HepG2 (cell line): ENCODE data around the gene ALKBH5. TPM values are rescaled to one million over a fixed set of nuclear protein-coding genes. Genes with fewer than 3 reads are reported as not detected.
A peak's percentile ranks its signal among the peaks of the same experiment; 100 is the strongest.

Experiments
- AFF4 ChIP-seq: sonication (generic); formaldehyde crosslinking; IDR thresholded peaks from 2 replicates; pipeline ENCODE4 v1.4.0; 2020; ENCODE audit warnings: missing genetic modification reagents
- CEBPG ChIP-seq: IDR thresholded peaks from 2 replicates; pipeline ENCODE4 v1.6.1; 2016
- FOXA3 ChIP-seq: IDR thresholded peaks from 2 replicates; pipeline ENCODE4 v1.6.1; 2016; ENCODE audit warnings: missing genetic modification reagents, missing compliant biosample characterization
- HNF4G ChIP-seq, 2 experiments: sonication (generic) in 1 of 2; formaldehyde crosslinking in 1 of 2; IDR thresholded peaks; 2 replicates each; pipeline versions ENCODE4 v1.4.0 to v1.6.1; 2011 to 2020; ENCODE audit warnings: borderline replicate concordance in 2 of 2, low read depth in 2 of 2, mild to moderate bottlenecking in 2 of 2, low read length in 1 of 2, missing genetic modification reagents in 1 of 2, moderate library complexity in 1 of 2
- IRF1 ChIP-seq: sonication (generic); formaldehyde crosslinking; IDR thresholded peaks from 2 replicates; pipeline ENCODE4 v1.4.0; 2020; ENCODE audit warnings: low read depth, mild to moderate bottlenecking, missing genetic modification reagents
- NCOA2 ChIP-seq: sonication (generic); formaldehyde crosslinking; IDR thresholded peaks from 2 replicates; pipeline ENCODE4 v1.8.0; 2022; ENCODE audit warnings: inconsistent platforms
- NFE2L1 ChIP-seq: sonication (generic); formaldehyde crosslinking; IDR thresholded peaks from 2 replicates; pipeline ENCODE4 v1.4.0; 2020; ENCODE audit warnings: missing genetic modification reagents, mild to moderate bottlenecking, borderline replicate concordance
- NKX3-1 ChIP-seq: sonication (generic); formaldehyde crosslinking; IDR thresholded peaks from 2 replicates; pipeline ENCODE4 v1.5.0; 2020; ENCODE audit warnings: missing genetic modification reagents
- RBM39 ChIP-seq: fragments of 200-400 bp; formaldehyde crosslinking; IDR thresholded peaks from one replicate; pipeline ENCODE4 v1.6.1; 2018; ENCODE audit warnings: antibody characterized with exemption, mild to moderate bottlenecking, low read depth, low read length; ENCODE audit not compliant: poor library complexity, severe bottlenecking
- ZBTB42 ChIP-seq: sonication (generic); formaldehyde crosslinking; IDR thresholded peaks from 2 replicates; pipeline ENCODE4 v1.5.0; 2020; ENCODE audit warnings: mild to moderate bottlenecking, missing genetic modification reagents
- ZNF124 ChIP-seq: sonication (generic); formaldehyde crosslinking; IDR thresholded peaks from 2 replicates; pipeline ENCODE4 v1.4.0; 2020; ENCODE audit warnings: missing genetic modification reagents
- ZNF230 ChIP-seq: sonication (generic); formaldehyde crosslinking; IDR thresholded peaks from 2 replicates; pipeline ENCODE4 v1.4.0; 2020; ENCODE audit warnings: mild to moderate bottlenecking, missing genetic modification reagents
- ZNF33B ChIP-seq: sonication (generic); formaldehyde crosslinking; IDR thresholded peaks from 2 replicates; pipeline ENCODE4 v1.5.1; 2020; ENCODE audit warnings: mild to moderate bottlenecking, missing genetic modification reagents
- ZNF407 ChIP-seq: sonication (generic); formaldehyde crosslinking; IDR thresholded peaks from one replicate; pipeline ENCODE4 v1.5.1; 2020; ENCODE audit warnings: mild to moderate bottlenecking, missing genetic modification reagents; ENCODE audit errors: not compliant biosample characterization
- ZNF44 ChIP-seq: sonication (generic); formaldehyde crosslinking; IDR thresholded peaks from 2 replicates; pipeline ENCODE4 v1.5.1; 2020; ENCODE audit warnings: mild to moderate bottlenecking, missing genetic modification reagents
- ZNF556 ChIP-seq: sonication (generic); formaldehyde crosslinking; IDR thresholded peaks from 2 replicates; pipeline ENCODE4 v1.4.0; 2020; ENCODE audit warnings: mild to moderate bottlenecking, missing genetic modification reagents, borderline replicate concordance
- polyA plus RNA-seq, 8 experiments: library from polyadenylated mRNA; depleted of rRNA in 3 of 8; stranded (reverse) in 7 of 8; unstranded in 1 of 8; fragments of >200 nt; fragmentation: Illumina TruSeq in 4 of 8; extraction: Trizol in 4 of 8; gene quantifications; 2 replicates each; pipeline versions ENCODE4 v1.2.1 to v1.2.3, GENCODE V29; 2011 to 2016; ENCODE audit warnings: low read depth in 4 of 8, missing spikeins in 1 of 8, mixed read lengths in 1 of 8; ENCODE audit not compliant: insufficient read depth in 1 of 8
- total RNA-seq, 5 experiments: library from RNA; depleted of rRNA; stranded (reverse); fragments of >200 nt; fragmentation: Illumina TruSeq; extraction: Trizol; gene quantifications; 2 replicates each; pipeline ENCODE4 v1.2.3, GENCODE V29; 2016; ENCODE audit warnings: low read depth in 1 of 5

ALKBH5 gene
- total and polyA plus RNA-seq, 2 of the 13 experiments (the other 11 are each of a cell fraction or from before 2014, with no cell fraction given) = 68.9 to 76.9 TPM

GRCh38 chr17:18184143-18185031 lies 759 bp downstream of the ALKBH5 start (continued):
- TF ChIP-seq AFF4 (CRISPR knock-in tag) (no peak), ZNF230 (0 out of 2 replicates have a peak, but pooled peaks have one; percentile 53), ZBTB42 (CRISPR knock-in tag) (no peak), RBM39 (no peak), NFE2L1 (CRISPR knock-in tag) (no peak), FOXA3 (CRISPR knock-in tag) (no peak), NKX3-1 (CRISPR knock-in tag) (no peak), ZNF556 (CRISPR knock-in tag) (0 out of 2 replicates have a peak, but pooled peaks have one; percentile 43), HNF4G (IDR thresholded peaks at IDR 0.05; ENCODE audit: borderline replicate concordance, low read depth, low read length) (no peak), HNF4G (CRISPR knock-in tag; IDR thresholded peaks at IDR 0.05; ENCODE audit: borderline replicate concordance, low read depth) (no peak), ZNF407 (CRISPR knock-in tag) (no peak), ZNF33B (CRISPR knock-in tag) (no peak), NCOA2 (CRISPR knock-in tag) (no peak), IRF1 (CRISPR knock-in tag) (no peak), ZNF44 (CRISPR knock-in tag) (0 out of 2 replicates have a peak, but pooled peaks have one; percentile 37), ZNF124 (CRISPR knock-in tag) (no peak), CEBPG (CRISPR knock-in tag) (no peak)
